NCI-H2171 treated with DMSO at 0.1 percent for 48 hours (cell line): Measurements from ENCODE around the gene SLC2A4RG.

ENCODE experiments used
- DNase-seq: peaks from one replicate; lab custom pipeline; 2025; lab: John Stamatoyannopoulos, UW

SLC2A4RG gene

GRCh38 chr20:63699466-63700198, 39.9 kb upstream of the SLC2A4RG start:
- DNase-seq, result no peak

- DNase-seq, result no peak
Observed at GRCh38 chr20:63700199-63701050, 39.2 kb upstream of the SLC2A4RG start.

- DNase-seq, result no peak
Observed at GRCh38 chr20:63701051-63701328, 38.6 kb upstream of the SLC2A4RG start.

- DNase-seq, result no peak
Observed at GRCh38 chr20:63701329-63702035, 38.1 kb upstream of the SLC2A4RG start.

GRCh38 chr20:63702036-63702665, 37.4 kb upstream of the SLC2A4RG start:
- no peak for DNase-seq

- DNase-seq, result no peak
Observed at GRCh38 chr20:63702751-63703470, 36.7 kb upstream of the SLC2A4RG start.

GRCh38 chr20:63703471-63703975, 36.1 kb upstream of the SLC2A4RG start:
- DNase-seq, result no peak

GRCh38 chr20:63703976-63704748, 35.4 kb upstream of the SLC2A4RG start:
- DNase-seq, result no peak

- DNase-seq, result no peak
Observed at GRCh38 chr20:63704749-63705117, 34.8 kb upstream of the SLC2A4RG start.

GRCh38 chr20:63705232-63706026, 34.1 kb upstream of the SLC2A4RG start:
- no peak for DNase-seq

GRCh38 chr20:63706027-63706695, 33.4 kb upstream of the SLC2A4RG start:
- DNase-seq, result no peak

- DNase-seq, result peak; percentile 62
Observed at GRCh38 chr20:63706852-63707557, 32.6 kb upstream of the SLC2A4RG start.

GRCh38 chr20:63707558-63708300, 31.8 kb upstream of the SLC2A4RG start, which contains the start of the genes ARFRP1 and ZGPAT:
Gene ARFRP1 (minus strand): TSS chr20:63707976. CDS start chr20:63707091, 885 bp downstream.
Gene ZGPAT (plus strand): TSS chr20:63708039. CDS start chr20:63708581, 542 bp downstream.
- peak; percentile 89 for DNase-seq

GRCh38 chr20:63708301-63709148, 31.1 kb upstream of the SLC2A4RG start:
- DNase-seq, result no peak

GRCh38 chr20:63709149-63709527, 30.4 kb upstream of the SLC2A4RG start:
- no peak for DNase-seq

GRCh38 chr20:63711085-63711645, 28.4 kb upstream of the SLC2A4RG start:
- DNase-seq, result no peak

- no peak for DNase-seq
Observed at GRCh38 chr20:63712191-63712590, 27.4 kb upstream of the SLC2A4RG start.
